ENCODE results near the gene PIK3AP1. TPM values are rescaled to one million over a fixed set of nuclear protein-coding genes. Genes with fewer than 3 reads are reported as not detected.

Gene PIK3AP1
- total and polyA plus RNA-seq, 2 of the 8 experiments (the other 6 are each of a cell fraction or from before 2014, with no cell fraction given), result 1.9 to 4.5 TPM

DNA sequence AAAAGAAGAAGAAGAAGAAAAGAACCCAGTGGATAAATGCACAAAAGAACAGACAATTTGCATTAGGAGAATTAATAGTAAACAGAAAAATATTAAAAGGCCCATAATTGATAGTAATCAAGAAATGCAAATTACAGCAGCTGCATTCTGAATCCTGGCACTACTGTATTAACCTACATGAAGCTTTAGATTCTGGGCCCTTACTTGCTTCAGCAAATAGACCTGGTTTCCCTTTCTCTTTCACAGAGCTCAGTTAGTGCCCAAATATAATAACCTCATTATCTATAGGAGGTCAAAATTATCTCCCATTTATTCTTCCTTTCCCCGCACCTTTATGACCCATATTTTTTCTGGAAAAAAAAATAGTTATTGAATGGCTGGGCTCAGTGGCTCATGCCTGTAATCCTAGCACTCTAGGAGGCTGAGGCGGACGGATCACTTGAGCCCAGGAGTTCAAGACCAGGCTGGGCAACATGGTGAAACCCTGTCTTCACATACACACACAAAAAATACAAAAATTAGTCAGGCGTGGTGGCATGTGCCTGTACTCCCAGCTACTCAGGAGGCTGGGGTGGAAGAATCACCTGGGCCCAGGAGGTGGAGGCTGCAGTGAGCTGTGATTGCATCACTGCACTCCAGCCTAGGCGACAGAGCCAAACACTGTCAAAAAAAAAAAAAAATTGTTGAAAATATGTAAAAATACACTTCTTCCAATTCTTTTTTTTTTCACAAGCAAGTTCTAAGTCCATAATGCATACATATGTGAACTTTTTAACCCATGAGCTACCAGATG, 36.0 kb upstream of the PIK3AP1 start (continued):
- TF ChIP-seq, protein P1, sequence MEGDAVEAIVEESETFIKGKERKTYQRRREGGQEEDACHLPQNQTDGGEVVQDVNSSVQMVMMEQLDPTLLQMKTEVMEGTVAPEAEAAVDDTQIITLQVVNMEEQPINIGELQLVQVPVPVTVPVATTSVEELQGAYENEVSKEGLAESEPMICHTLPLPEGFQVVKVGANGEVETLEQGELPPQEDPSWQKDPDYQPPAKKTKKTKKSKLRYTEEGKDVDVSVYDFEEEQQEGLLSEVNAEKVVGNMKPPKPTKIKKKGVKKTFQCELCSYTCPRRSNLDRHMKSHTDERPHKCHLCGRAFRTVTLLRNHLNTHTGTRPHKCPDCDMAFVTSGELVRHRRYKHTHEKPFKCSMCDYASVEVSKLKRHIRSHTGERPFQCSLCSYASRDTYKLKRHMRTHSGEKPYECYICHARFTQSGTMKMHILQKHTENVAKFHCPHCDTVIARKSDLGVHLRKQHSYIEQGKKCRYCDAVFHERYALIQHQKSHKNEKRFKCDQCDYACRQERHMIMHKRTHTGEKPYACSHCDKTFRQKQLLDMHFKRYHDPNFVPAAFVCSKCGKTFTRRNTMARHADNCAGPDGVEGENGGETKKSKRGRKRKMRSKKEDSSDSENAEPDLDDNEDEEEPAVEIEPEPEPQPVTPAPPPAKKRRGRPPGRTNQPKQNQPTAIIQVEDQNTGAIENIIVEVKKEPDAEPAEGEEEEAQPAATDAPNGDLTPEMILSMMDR (IDR thresholded peaks at IDR 0.05; ENCODE audit: control extremely low read depth in 1 of 3, insufficient read depth in 1 of 3, low read depth in 1 of 3, low read length in 3 of 3), result no peak
- TF ChIP-seq SIRT6 (IDR thresholded peaks at IDR 0.05; ENCODE audit: low read length) (no peak), RXRA (IDR thresholded peaks at IDR 0.05; ENCODE audit: insufficient read depth, low read depth, low read length) (no peak)
- TF ChIP-seq, protein P2, sequence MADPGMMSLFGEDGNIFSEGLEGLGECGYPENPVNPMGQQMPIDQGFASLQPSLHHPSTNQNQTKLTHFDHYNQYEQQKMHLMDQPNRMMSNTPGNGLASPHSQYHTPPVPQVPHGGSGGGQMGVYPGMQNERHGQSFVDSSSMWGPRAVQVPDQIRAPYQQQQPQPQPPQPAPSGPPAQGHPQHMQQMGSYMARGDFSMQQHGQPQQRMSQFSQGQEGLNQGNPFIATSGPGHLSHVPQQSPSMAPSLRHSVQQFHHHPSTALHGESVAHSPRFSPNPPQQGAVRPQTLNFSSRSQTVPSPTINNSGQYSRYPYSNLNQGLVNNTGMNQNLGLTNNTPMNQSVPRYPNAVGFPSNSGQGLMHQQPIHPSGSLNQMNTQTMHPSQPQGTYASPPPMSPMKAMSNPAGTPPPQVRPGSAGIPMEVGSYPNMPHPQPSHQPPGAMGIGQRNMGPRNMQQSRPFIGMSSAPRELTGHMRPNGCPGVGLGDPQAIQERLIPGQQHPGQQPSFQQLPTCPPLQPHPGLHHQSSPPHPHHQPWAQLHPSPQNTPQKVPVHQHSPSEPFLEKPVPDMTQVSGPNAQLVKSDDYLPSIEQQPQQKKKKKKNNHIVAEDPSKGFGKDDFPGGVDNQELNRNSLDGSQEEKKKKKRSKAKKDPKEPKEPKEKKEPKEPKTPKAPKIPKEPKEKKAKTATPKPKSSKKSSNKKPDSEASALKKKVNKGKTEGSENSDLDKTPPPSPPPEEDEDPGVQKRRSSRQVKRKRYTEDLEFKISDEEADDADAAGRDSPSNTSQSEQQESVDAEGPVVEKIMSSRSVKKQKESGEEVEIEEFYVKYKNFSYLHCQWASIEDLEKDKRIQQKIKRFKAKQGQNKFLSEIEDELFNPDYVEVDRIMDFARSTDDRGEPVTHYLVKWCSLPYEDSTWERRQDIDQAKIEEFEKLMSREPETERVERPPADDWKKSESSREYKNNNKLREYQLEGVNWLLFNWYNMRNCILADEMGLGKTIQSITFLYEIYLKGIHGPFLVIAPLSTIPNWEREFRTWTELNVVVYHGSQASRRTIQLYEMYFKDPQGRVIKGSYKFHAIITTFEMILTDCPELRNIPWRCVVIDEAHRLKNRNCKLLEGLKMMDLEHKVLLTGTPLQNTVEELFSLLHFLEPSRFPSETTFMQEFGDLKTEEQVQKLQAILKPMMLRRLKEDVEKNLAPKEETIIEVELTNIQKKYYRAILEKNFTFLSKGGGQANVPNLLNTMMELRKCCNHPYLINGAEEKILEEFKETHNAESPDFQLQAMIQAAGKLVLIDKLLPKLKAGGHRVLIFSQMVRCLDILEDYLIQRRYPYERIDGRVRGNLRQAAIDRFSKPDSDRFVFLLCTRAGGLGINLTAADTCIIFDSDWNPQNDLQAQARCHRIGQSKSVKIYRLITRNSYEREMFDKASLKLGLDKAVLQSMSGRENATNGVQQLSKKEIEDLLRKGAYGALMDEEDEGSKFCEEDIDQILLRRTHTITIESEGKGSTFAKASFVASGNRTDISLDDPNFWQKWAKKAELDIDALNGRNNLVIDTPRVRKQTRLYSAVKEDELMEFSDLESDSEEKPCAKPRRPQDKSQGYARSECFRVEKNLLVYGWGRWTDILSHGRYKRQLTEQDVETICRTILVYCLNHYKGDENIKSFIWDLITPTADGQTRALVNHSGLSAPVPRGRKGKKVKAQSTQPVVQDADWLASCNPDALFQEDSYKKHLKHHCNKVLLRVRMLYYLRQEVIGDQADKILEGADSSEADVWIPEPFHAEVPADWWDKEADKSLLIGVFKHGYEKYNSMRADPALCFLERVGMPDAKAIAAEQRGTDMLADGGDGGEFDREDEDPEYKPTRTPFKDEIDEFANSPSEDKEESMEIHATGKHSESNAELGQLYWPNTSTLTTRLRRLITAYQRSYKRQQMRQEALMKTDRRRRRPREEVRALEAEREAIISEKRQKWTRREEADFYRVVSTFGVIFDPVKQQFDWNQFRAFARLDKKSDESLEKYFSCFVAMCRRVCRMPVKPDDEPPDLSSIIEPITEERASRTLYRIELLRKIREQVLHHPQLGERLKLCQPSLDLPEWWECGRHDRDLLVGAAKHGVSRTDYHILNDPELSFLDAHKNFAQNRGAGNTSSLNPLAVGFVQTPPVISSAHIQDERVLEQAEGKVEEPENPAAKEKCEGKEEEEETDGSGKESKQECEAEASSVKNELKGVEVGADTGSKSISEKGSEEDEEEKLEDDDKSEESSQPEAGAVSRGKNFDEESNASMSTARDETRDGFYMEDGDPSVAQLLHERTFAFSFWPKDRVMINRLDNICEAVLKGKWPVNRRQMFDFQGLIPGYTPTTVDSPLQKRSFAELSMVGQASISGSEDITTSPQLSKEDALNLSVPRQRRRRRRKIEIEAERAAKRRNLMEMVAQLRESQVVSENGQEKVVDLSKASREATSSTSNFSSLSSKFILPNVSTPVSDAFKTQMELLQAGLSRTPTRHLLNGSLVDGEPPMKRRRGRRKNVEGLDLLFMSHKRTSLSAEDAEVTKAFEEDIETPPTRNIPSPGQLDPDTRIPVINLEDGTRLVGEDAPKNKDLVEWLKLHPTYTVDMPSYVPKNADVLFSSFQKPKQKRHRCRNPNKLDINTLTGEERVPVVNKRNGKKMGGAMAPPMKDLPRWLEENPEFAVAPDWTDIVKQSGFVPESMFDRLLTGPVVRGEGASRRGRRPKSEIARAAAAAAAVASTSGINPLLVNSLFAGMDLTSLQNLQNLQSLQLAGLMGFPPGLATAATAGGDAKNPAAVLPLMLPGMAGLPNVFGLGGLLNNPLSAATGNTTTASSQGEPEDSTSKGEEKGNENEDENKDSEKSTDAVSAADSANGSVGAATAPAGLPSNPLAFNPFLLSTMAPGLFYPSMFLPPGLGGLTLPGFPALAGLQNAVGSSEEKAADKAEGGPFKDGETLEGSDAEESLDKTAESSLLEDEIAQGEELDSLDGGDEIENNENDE (IDR thresholded peaks at IDR 0.05; ENCODE audit: insufficient replicate concordance, low read length), result no peak

All from H1 (cell line).